IPS-NIHi11 (cell line): ENCODE results near the gene RRAD.

Experiments used
- DNase-seq: peaks from one replicate; pipeline ENCODE4 v3.0.0; 2012; ENCODE audit warnings: mixed read lengths, low spot score

The RRAD gene

GRCh38 chr16:66934138-66934838 is 9.0 kb upstream of the RRAD start, which contains the start of gene CIAO2B:
Gene CIAO2B (minus strand): TSS chr16:66934402. CDS start chr16:66934364, 38 bp downstream.
- DNase-seq, result peak; percentile 98

GRCh38 chr16:66933776-66934137 is 8.4 kb upstream of the RRAD start:
- DNase-seq, result no peak

DNA sequence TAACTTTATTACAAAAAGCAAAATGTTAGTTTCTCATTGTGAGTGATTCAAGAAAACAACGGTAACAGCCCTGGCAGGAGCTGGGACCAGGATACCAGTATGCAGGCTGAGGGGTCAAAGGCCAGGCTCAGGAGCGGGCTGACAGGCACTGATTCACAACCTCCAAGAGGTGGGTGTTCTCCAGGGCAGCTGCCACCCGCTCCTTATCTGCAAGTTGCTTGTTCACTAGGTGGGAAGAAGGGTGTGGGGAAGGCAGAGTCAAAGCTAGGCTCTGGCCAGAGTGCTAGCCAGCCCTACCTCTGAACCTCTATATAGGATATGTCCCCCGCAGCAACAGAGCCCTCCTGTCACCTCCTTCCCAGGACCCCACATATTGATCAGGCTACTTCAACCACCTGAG is 6.7 kb upstream of the RRAD start:
- no peak for DNase-seq

GRCh38 chr16:66931665-66932064 is 6.3 kb upstream of the RRAD start:
- no peak for DNase-seq

DNA sequence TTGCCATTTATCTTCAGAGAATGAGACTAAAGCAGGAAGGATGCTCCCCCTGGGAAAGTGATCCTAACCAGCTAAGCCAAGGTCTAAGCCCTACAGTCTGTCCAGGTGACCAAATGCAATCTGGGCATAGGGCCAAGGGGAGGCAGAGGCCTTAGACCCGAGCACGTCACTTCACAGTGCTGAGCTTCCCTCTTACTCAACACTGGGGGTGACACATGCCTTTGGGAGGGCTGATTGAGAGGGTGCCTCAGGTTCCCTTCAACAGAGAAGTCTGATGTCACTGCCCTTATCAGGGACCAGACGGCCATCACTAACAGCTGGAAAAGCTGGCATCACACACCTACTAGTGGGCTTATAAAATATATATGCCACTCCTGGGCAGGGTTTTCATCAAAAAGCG is 4.9 kb upstream of the RRAD start:
- no peak for DNase-seq

GRCh38 chr16:66928702-66929388 is 3.5 kb upstream of the RRAD start:
- DNase-seq, result peak; percentile 59

- no peak for DNase-seq
Measured at GRCh38 chr16:66927918-66928649, 2.7 kb upstream of the RRAD start.

- no peak for DNase-seq
Measured at GRCh38 chr16:66926961-66927436, 1.7 kb upstream of the RRAD start.

GRCh38 chr16:66926171-66926947 is 1.0 kb upstream of the RRAD start:
- no peak for DNase-seq

GRCh38 chr16:66924527-66925321 is 611 bp downstream of the RRAD start:
- peak; percentile 97 for DNase-seq

DNA sequence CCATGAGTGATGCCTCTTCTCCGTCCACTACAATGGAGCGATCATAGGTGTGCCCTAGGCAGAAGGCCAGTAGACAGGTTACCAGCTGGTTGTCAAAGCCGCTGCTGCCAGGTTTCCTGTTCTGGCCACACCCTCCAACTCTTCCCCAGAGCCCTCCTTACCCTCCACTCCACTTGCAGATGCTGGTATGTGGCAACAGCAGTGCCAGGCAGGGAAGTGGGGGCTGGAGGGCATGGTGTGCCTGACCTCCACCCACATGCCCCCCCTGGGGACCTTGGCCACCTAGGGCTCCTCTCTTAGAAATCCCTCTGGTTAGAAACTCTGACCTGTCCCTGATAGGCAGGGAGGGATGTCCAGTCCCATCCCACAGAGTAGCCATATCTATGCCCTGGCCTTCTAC is 1.5 kb downstream of the RRAD start:
- no peak for DNase-seq

DNA sequence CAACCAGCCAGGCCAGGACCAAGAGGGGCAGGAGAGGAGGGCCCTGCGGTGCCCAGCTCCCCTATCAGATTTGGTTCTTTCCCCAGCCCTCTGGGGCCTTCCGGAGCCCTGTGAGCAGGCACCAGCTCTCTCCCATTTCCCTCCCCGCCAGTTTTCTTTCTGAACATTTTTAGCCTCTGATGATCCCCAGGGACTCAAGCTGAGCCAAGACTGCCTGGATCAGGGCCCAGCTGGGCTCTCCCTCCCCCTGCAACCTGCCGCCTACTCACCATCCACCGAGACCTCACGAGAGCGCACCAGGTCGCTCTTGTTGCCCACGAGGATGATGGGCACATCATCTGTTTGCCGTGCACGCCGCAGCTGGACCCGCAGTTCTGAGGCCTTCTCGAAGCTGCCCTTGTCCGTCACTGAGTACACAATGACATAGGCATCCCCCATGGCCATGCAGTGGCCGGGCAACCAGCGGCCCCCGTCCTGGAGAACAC is 2.0 kb downstream of the RRAD start:
- no peak for DNase-seq

GRCh38 chr16:66921729-66922450 is 3.4 kb downstream of the RRAD start:
- DNase-seq, result no peak

GRCh38 chr16:66920924-66921680 is 4.2 kb downstream of the RRAD start:
- no peak for DNase-seq

DNA sequence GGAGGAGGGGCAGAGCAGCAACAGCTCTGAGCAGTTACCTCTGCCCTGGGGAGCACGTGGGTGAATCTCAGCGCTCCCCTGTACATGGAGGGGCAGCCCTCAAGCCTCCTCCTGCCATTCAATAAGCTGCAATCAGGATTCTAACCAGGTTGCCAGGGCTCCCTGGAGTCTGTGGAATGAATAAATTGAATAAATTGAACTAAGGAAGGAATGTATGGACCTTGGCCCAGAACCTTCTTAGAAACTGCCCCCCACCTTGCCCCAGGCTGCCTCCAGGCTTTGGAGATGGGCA is 5.1 kb downstream of the RRAD start:
- DNase-seq, result no peak

DNA sequence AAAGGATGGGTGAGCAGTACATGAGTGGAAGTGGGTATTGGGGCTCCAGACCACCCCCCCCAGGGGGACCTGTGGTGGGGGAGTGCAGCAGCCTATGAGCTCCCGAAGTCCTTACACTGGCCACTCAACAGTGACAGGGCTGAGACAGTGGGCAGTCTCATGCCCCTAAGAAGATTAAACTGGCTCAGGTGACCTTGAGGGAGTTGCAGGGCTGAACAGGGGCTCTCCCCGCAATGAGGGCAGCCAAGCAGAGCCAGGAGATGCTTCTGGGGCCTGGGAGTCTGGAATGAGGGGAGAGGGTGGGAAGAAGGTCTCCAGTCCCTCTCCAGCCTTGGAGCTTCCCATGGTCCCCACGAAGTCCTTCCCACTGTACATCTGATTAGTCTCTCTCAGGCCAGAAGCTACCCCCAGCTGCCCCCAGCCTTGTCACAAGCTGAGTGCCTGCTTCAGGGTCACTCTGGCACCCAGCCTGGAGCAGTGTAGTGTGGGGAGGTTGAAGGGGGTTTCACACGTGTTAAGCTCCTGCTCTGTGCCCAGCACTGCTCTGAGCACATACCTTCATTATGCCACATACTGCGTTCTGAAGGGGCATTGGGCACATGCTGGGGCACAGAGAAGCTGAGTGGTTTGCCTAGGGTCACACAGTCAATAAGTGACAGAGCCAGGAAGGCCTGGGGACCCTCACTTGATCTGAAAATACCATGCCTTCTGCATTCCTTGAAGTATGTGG is 5.6 kb downstream of the RRAD start:
- DNase-seq, result no peak

DNA sequence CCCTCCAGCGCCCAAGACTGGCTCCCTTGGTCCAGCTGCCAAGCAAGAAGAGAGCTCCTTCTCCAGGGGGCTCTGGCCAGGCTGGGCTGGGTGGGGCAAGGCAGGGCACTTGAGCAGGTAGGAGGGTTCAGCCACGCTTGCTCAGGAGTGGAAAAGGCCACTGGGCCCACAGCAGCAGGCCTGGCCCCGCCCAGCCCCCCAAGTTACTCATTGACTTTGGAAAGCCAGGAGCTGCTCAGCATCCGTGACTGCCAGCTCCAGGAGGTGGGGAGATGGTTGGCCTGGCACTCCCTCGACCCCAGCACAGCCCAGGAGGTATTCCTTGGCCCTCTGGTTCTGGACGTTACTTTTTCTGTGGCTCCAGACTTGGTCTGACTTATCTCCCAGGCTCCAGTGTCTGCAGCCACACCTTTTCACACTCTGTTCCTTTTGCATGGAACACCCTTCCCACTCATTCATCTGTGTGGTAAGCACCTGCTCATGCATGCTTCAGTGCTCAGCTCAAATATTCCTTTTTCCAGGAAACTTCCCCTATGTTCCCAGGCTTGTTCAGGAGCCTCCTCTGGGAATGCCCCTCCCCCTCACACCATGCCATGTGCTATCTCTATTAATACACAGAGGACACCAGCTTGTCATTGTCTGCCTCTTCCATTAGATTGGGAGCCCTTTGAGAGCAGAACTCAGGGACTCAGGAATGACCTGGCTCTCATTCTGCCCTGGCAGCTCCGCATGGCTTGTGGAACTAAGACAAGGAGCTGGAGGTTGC is 6.3 kb downstream of the RRAD start, which contains the start of gene CDH16:
CDH16 (minus strand) TSS at position 83 of the 766 bp plus-strand sequence. CDS start 820 bp downstream, outside the sequence.
- no peak for DNase-seq

- DNase-seq, result no peak
Measured at GRCh38 chr16:66918355-66918754, 7.0 kb downstream of the RRAD start.
